ENCODE results near the gene CCDC196. TPM values are rescaled to one million over a fixed set of nuclear protein-coding genes. Genes with fewer than 3 reads are reported as not detected.

CCDC196 gene, protein sequence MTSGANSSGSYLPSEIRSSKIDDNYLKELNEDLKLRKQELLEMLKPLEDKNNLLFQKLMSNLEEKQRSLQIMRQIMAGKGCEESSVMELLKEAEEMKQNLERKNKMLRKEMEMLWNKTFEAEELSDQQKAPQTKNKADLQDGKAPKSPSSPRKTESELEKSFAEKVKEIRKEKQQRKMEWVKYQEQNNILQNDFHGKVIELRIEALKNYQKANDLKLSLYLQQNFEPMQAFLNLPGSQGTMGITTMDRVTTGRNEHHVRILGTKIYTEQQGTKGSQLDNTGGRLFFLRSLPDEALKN
- total RNA-seq: not detected
- not detected for polyA plus RNA-seq

- H3K4me3 ChIP-seq (ENCODE audit: low read length): no peak within 1 kb of the TSS
- no peak within 1 kb of the TSS for H3K27ac ChIP-seq (ENCODE audit: low read depth, low read length)
- H3K9me3 ChIP-seq (ENCODE audit: low read length): no peaks in the 10 kb centered on the region
- ChIA-PET CTCF (no interaction called here), POLR2A (no interaction called here)
- H3K4me1 ChIP-seq (ENCODE audit: insufficient read depth, low read length): no peaks in the 10 kb centered on the region
- peaks cover 0 to 5% of the 10 kb centered on the region in 2 donors for H3K27me3 Mint-ChIP-seq
- H3K36me3 ChIP-seq (ENCODE audit: insufficient read depth, low read length): no peaks in the 10 kb centered on the region
- peaks cover 0 to 3% (median 0%) of the 10 kb centered on the region in 3 donors for H3K4me1 Mint-ChIP-seq
- H3K4me3 Mint-ChIP-seq: no peak within 1 kb of the TSS
- H3K36me3 Mint-ChIP-seq: no peaks in the 10 kb centered on the region
- no peak for DNase-seq
- no peaks in the 10 kb centered on the region for H3K9me3 Mint-ChIP-seq
- no peak within 1 kb of the TSS for H3K27ac Mint-ChIP-seq
- no peaks in the 10 kb centered on the region for H3K27me3 ChIP-seq (ENCODE audit: insufficient read depth, low read length, poor library complexity, severe bottlenecking)
These were observed at the start of gene CCDC196 for GRCh38 chr14:66485910-66486421. TSS of gene CCDC196 (plus strand) at chr14:66486371. CDS start at chr14:66486503, 132 bp downstream.

GRCh38 chr14:66440801-66441200, 45.4 kb upstream of the CCDC196 start:
- H3K4me1 ChIP-seq (ENCODE audit: insufficient read depth, low read length): no peaks in the 10 kb centered on the region
- H3K27me3 ChIP-seq (ENCODE audit: insufficient read depth, low read length, poor library complexity, severe bottlenecking): no peaks in the 10 kb centered on the region
- Mint-ChIP-seq H3K4me1 (no peaks in the 10 kb centered on the region), H3K9me3 (peaks cover 17 to 28% (median 26%) of the 10 kb centered on the region in 5 donors), H3K27me3 (peaks cover 0 to 2% of the 10 kb centered on the region in 2 donors), H3K27ac (no peak overlapping the region), H3K36me3 (peaks cover 0 to 4% (median 0%) of the 10 kb centered on the region in 3 donors), H3K4me3 (no peak overlapping the region)
- H3K4me3 ChIP-seq (ENCODE audit: low read length): no peak overlapping the region
- POLR2A ChIA-PET: no interaction called here
- H3K9me3 ChIP-seq (ENCODE audit: low read length): no peaks in the 10 kb centered on the region
- CTCF ChIA-PET: no interaction called here
- no peak for DNase-seq
- no peaks in the 10 kb centered on the region for H3K36me3 ChIP-seq (ENCODE audit: insufficient read depth, low read length)
- no peak overlapping the region for H3K27ac ChIP-seq (ENCODE audit: low read depth, low read length)

GRCh38 chr14:66442953-66443571, 43.1 kb upstream of the CCDC196 start:
- CTCF ChIA-PET: no interaction called here
- no peaks in the 10 kb centered on the region for H3K27me3 ChIP-seq (ENCODE audit: insufficient read depth, low read length, poor library complexity, severe bottlenecking)
- no peak overlapping the region for H3K27ac ChIP-seq (ENCODE audit: low read depth, low read length)
- DNase-seq: no peak
- no peaks in the 10 kb centered on the region for H3K36me3 ChIP-seq (ENCODE audit: insufficient read depth, low read length)
- H3K9me3 ChIP-seq (ENCODE audit: low read length): no peaks in the 10 kb centered on the region
- POLR2A ChIA-PET: no interaction called here
- Mint-ChIP-seq H3K4me3 (no peak overlapping the region), H3K36me3 (peaks cover 0 to 10% (median 0%) of the 10 kb centered on the region in 3 donors), H3K27ac (no peak overlapping the region), H3K27me3 (peaks cover 0 to 2% of the 10 kb centered on the region in 2 donors), H3K9me3 (peaks cover 17 to 24% (median 21%) of the 10 kb centered on the region in 5 donors), H3K4me1 (no peaks in the 10 kb centered on the region)
- H3K4me3 ChIP-seq (ENCODE audit: low read length): no peak overlapping the region
- H3K4me1 ChIP-seq (ENCODE audit: insufficient read depth, low read length): no peaks in the 10 kb centered on the region

DNA sequence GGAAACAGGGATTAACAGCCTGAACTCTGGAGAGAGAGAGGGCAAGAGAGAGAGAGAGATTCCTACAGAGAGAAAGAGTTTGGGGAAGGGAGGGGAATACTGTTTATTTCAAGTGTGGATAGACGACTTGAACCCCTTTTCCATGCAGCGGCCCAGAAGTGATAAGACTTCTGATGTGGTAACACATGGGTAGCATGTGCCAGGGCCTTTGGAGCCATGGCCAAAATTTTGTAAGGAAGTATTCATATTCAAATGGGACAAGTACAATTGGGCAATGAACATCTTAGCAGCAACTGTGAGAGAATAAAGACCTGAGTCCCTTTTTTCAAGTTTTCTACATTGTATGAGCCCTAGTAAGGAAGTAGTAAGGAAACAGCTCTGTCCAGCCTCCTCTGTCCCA, 42.4 kb upstream of the CCDC196 start:
- Histone ChIP-seq H3K36me3 (ENCODE audit: insufficient read depth, low read length) (no peaks in the 10 kb centered on the region), H3K27me3 (ENCODE audit: insufficient read depth, low read length, poor library complexity, severe bottlenecking) (no peaks in the 10 kb centered on the region), H3K4me3 (ENCODE audit: low read length) (no peak overlapping the region), H3K27ac (ENCODE audit: low read depth, low read length) (no peak overlapping the region), H3K4me1 (ENCODE audit: insufficient read depth, low read length) (no peaks in the 10 kb centered on the region), H3K9me3 (ENCODE audit: low read length) (no peaks in the 10 kb centered on the region)
- Mint-ChIP-seq H3K4me1 (no peaks in the 10 kb centered on the region), H3K36me3 (peaks cover 0 to 7% (median 0%) of the 10 kb centered on the region in 3 donors), H3K4me3 (no peak overlapping the region), H3K27ac (peak overlapping the region in 1 of 8 donors; percentile 48), H3K9me3 (peaks cover 13 to 20% (median 17%) of the 10 kb centered on the region in 5 donors), H3K27me3 (peaks cover 0 to 2% of the 10 kb centered on the region in 2 donors)
- POLR2A ChIA-PET: no interaction called here
- no peak for DNase-seq
- CTCF ChIA-PET: interaction anchor here (1.2 kb wide), 1 partner anchor 10 kb away, joined by 3 read pairs; no protein-coding TSS in a partner anchor

GRCh38 chr14:66444271-66444927, 41.8 kb upstream of the CCDC196 start:
- Mint-ChIP-seq H3K9me3 (peaks cover 13 to 17% (median 16%) of the 10 kb centered on the region in 5 donors), H3K4me3 (no peak overlapping the region), H3K36me3 (peaks cover 0 to 6% (median 0%) of the 10 kb centered on the region in 3 donors), H3K27ac (peak overlapping the region in 1 of 8 donors; percentile 30), H3K4me1 (no peaks in the 10 kb centered on the region), H3K27me3 (peaks cover 0 to 2% of the 10 kb centered on the region in 2 donors)
- ChIA-PET POLR2A (no interaction called here), CTCF (interaction anchor here (1.2 kb wide), 1 partner anchor 9 kb away, joined by 3 read pairs; no protein-coding TSS in a partner anchor)
- Histone ChIP-seq H3K27ac (ENCODE audit: low read depth, low read length) (no peak overlapping the region), H3K4me3 (ENCODE audit: low read length) (no peak overlapping the region), H3K4me1 (ENCODE audit: insufficient read depth, low read length) (no peaks in the 10 kb centered on the region), H3K36me3 (ENCODE audit: insufficient read depth, low read length) (no peaks in the 10 kb centered on the region), H3K27me3 (ENCODE audit: insufficient read depth, low read length, poor library complexity, severe bottlenecking) (no peaks in the 10 kb centered on the region), H3K9me3 (ENCODE audit: low read length) (no peaks in the 10 kb centered on the region)
- DNase-seq: no peak

GRCh38 chr14:66445936-66446335, 40.2 kb upstream of the CCDC196 start:
- no peak overlapping the region for H3K4me3 Mint-ChIP-seq
- Histone ChIP-seq H3K4me1 (ENCODE audit: insufficient read depth, low read length) (no peaks in the 10 kb centered on the region), H3K36me3 (ENCODE audit: insufficient read depth, low read length) (no peaks in the 10 kb centered on the region), H3K9me3 (ENCODE audit: low read length) (no peaks in the 10 kb centered on the region), H3K27ac (ENCODE audit: low read depth, low read length) (no peak overlapping the region), H3K27me3 (ENCODE audit: insufficient read depth, low read length, poor library complexity, severe bottlenecking) (no peaks in the 10 kb centered on the region), H3K4me3 (ENCODE audit: low read length) (no peak overlapping the region)
- H3K36me3 Mint-ChIP-seq: peaks cover 0 to 6% (median 0%) of the 10 kb centered on the region in 3 donors
- CTCF ChIA-PET: no interaction called here
- DNase-seq: no peak
- no peaks in the 10 kb centered on the region for H3K4me1 Mint-ChIP-seq
- H3K27me3 Mint-ChIP-seq: peaks cover 0 to 2% of the 10 kb centered on the region in 2 donors
- H3K27ac Mint-ChIP-seq: no peak overlapping the region
- POLR2A ChIA-PET: no interaction called here
- H3K9me3 Mint-ChIP-seq: peaks cover under 1 to 3% (median 1%) of the 10 kb centered on the region in 5 donors

DNA sequence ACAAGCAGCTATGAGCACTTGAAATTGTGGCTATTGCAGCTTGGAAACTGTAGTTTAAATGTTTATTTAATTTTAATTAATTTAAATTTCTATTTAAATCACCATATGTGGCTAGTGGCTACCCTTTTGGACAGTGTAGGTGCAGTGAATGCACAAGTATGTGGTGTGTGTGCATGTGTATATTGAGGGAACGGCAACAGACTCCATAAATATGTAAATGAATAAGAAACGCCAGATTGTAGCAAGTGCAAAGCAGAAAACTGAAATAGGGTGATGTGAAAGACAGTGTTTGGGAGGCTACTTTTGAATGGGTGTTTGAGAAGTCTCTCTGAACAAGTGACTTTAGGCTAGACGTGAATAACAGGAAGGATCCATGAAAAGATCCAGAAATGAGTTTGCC, 32.7 kb upstream of the CCDC196 start:
- no peaks in the 10 kb centered on the region for H3K4me1 ChIP-seq (ENCODE audit: insufficient read depth, low read length)
- peaks cover 0 to 2% of the 10 kb centered on the region in 2 donors for H3K27me3 Mint-ChIP-seq
- H3K9me3 Mint-ChIP-seq: peaks cover 0 to 4% (median 0%) of the 10 kb centered on the region in 5 donors
- DNase-seq: no peak
- no peak overlapping the region for H3K4me3 Mint-ChIP-seq
- H3K36me3 ChIP-seq (ENCODE audit: insufficient read depth, low read length): no peaks in the 10 kb centered on the region
- H3K36me3 Mint-ChIP-seq: peaks cover 0 to 22% (median 0%) of the 10 kb centered on the region in 3 donors
- no peaks in the 10 kb centered on the region for H3K27me3 ChIP-seq (ENCODE audit: insufficient read depth, low read length, poor library complexity, severe bottlenecking)
- no peak overlapping the region for H3K27ac Mint-ChIP-seq
- H3K4me3 ChIP-seq (ENCODE audit: low read length): no peak overlapping the region
- CTCF ChIA-PET: interaction anchor here (1.0 kb wide), 1 partner anchor 9 kb away, joined by 3 read pairs; no protein-coding TSS in a partner anchor
- no peaks in the 10 kb centered on the region for H3K4me1 Mint-ChIP-seq
- no peaks in the 10 kb centered on the region for H3K9me3 ChIP-seq (ENCODE audit: low read length)
- H3K27ac ChIP-seq (ENCODE audit: low read depth, low read length): no peak overlapping the region
- POLR2A ChIA-PET: no interaction called here

DNA sequence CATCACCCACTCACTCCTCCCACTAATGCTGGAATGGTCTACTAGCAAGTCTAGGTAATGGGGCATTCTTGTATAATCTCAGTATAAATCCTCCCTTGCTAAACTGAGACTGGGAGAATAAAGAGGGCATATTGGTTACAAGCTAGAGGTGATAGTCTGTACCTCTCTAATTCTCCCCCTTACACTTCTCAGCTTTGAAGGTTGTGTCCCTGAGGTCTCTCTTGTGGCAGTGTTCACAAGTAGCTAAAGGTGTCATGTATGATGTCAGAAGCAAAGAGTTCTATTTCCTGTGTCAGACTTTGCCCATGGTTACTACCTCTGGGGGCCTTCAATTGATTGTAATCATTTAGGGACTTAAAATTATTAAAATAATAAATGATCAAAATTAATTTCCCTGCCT, 26.6 kb upstream of the CCDC196 start:
- H3K27ac ChIP-seq (ENCODE audit: low read depth, low read length): no peak overlapping the region
- no peaks in the 10 kb centered on the region for H3K4me1 Mint-ChIP-seq
- DNase-seq: peak in 1 of 5 donors; percentile 12
- no peaks in the 10 kb centered on the region for H3K9me3 ChIP-seq (ENCODE audit: low read length)
- no peak overlapping the region for H3K4me3 ChIP-seq (ENCODE audit: low read length)
- peaks cover 0 to 2% of the 10 kb centered on the region in 2 donors for H3K27me3 Mint-ChIP-seq
- H3K27ac Mint-ChIP-seq: no peak overlapping the region
- peaks cover 0 to 18% (median 0%) of the 10 kb centered on the region in 3 donors for H3K36me3 Mint-ChIP-seq
- POLR2A ChIA-PET: no interaction called here
- H3K36me3 ChIP-seq (ENCODE audit: insufficient read depth, low read length): no peaks in the 10 kb centered on the region
- no peak overlapping the region for H3K4me3 Mint-ChIP-seq
- peaks cover 0 to 4% (median 0%) of the 10 kb centered on the region in 5 donors for H3K9me3 Mint-ChIP-seq
- CTCF ChIA-PET: no interaction called here
- no peaks in the 10 kb centered on the region for H3K4me1 ChIP-seq (ENCODE audit: insufficient read depth, low read length)
- H3K27me3 ChIP-seq (ENCODE audit: insufficient read depth, low read length, poor library complexity, severe bottlenecking): no peaks in the 10 kb centered on the region
